GM18951 (cell line): ENCODE data around the gene SGPP1.

Source experiments
- POLR2A ChIP-seq: IDR thresholded peaks from 4 replicates; pipeline ENCODE4 v1.6.1; 2011; ENCODE audit warnings: mild to moderate bottlenecking; ENCODE audit not compliant: insufficient read length, insufficient read depth; ENCODE audit errors: extremely low read depth
- in situ Hi-C: fragments of 300-500 bp; cut with MboI; formaldehyde crosslinking; loops from one replicate; pipeline ENCODE4 v1.12.0; 2022; ENCODE audit warnings: low sequenced_read_pairs, mixed read lengths, inconsistent platforms; ENCODE audit not compliant: unreplicated experiment

Gene SGPP1

DNA sequence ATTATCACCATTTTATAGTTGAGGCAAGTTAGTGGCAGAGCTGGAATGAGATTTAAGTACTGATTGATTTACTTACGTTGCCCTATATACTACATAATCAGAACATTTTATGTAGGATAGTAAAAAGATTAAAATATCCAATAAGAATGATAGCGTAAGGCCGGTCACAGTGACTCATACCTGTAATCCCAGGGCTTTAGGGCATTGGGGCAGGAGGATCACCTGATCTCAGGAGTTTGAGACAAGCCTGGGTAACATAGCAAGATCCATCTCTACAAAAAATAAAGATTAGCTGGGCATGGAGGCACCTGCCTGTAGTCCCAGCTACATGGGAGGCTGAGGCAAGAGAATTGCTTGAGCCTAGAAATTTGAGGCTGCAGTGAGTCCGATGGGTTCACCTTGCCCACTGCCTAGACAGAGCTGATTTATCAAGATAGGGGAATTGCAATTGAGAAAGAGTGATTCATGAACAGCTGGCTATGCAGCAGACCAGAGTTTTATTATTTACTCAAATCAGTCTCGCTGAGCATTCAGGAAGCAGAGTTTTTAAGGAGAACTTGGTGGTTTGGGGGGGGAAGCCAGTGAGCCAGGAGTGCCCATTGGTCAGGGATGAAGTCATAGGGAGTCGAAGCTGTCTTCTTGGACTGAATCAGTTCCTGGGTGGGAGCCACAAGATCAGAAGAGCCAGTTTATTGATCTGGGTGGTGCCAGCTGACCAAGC, 24.7 kb upstream of the SGPP1 start:
- no peak for TF ChIP-seq POLR2A
- in situ Hi-C loops: loop anchor here (25.0 kb wide), 1 partner anchor 365 kb away; no protein-coding TSS in a partner anchor

DNA sequence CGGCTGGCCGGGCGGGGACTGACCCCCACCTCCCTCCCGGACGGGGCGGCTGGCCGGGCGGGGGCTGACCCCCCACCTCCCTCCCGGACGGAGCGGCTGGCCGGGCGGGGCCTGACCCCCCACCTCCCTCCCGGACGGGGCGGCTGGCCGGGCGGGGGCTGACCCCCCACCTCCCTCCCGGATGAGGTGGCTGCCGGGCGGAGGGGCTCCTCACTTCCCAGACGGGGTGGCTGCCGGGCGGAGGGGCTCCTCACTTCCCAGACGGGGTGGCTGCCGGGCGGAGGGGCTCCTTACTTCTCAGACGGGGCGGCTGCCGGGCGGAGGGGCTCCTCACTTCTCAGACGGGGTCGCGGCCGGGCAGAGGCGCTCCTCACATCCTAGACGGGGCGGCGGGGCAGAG, 23.2 kb upstream of the SGPP1 start:
- in situ Hi-C loops: loop anchor here (25.0 kb wide), 1 partner anchor 364 kb away; no protein-coding TSS in a partner anchor

- in situ Hi-C loops: no loop called here
- no peak for TF ChIP-seq POLR2A
Measured at GRCh38 chr14:63747846-63748245, 20.0 kb upstream of the SGPP1 start.

GRCh38 chr14:63745858-63746425, 18.1 kb upstream of the SGPP1 start:
- no peak for TF ChIP-seq POLR2A
- in situ Hi-C loops: no loop called here

GRCh38 chr14:63745272-63745671, 17.4 kb upstream of the SGPP1 start:
- no peak for TF ChIP-seq POLR2A
- in situ Hi-C loops: no loop called here

GRCh38 chr14:63737582-63738006, 9.7 kb upstream of the SGPP1 start:
- no peak for TF ChIP-seq POLR2A
- in situ Hi-C loops: no loop called here

DNA sequence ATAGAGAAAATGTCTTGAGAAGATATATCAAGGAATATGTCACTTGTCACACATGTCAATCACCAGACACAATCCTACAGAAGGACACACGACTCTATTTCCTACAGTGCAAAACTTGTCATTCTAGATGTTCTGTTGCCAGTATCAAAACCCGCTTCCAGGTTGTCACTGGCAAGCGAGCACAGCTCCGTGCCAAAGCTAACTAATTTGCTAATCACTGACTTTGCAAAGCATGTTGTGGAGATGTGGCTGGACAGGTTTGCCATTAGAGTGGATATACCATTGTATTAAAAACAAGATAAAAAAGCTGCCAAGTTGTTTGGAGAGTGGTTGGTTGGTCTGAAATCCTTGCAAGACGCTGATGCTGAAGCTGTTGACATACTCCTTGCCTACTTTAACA, 7.9 kb upstream of the SGPP1 start:
- no peak for TF ChIP-seq POLR2A
- in situ Hi-C loops: no loop called here

DNA sequence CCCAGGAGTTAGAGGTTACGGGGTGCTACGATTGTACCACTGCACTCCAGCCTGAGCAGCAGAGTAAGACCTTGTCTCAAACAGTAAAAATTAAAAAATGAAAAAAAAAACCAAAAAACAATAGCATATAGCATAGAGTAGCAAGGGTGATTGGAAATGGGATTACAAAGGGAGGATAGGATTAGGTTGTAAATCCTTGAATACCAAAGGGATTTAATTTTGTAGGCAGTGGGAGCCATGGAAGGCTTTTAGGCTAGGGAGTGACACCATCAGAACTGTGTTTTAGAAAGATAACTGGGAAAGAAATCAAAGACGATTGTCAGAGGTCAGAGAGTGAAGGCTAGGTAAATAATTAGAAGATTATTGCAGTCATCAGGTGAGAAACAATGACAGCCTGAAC, 2.8 kb upstream of the SGPP1 start:
- in situ Hi-C loops: no loop called here
- no peak for TF ChIP-seq POLR2A

DNA sequence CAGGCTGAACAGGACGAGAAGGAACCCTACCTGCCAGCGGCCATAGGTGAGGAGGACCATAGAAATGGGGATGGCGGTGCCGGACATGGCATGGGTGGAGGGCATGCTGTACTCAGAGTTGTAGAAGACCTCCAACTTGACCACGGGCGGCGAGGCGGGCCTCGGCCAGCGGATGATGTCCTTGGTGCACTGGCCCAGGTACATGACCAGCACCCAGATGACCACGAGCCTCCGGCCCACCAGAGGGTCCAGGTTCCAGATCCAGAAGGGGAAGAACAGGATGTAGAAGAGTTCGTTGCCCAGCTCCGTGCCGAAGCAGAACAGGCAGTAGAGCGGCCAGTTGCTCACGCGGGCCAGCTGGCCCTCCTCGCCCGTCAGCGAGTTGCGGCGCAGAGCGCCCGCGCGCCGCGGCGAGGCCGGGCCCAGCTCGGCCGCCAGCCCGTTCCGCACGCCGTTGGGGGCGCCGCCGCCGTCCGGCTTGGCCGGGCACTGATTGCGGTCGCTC, 582 bp downstream of the SGPP1 start:
- in situ Hi-C loops: no loop called here
- no peak for TF ChIP-seq POLR2A

- in situ Hi-C loops: no loop called here
- no peak for TF ChIP-seq POLR2A
Measured at GRCh38 chr14:63726499-63726898, 1.4 kb downstream of the SGPP1 start.

DNA sequence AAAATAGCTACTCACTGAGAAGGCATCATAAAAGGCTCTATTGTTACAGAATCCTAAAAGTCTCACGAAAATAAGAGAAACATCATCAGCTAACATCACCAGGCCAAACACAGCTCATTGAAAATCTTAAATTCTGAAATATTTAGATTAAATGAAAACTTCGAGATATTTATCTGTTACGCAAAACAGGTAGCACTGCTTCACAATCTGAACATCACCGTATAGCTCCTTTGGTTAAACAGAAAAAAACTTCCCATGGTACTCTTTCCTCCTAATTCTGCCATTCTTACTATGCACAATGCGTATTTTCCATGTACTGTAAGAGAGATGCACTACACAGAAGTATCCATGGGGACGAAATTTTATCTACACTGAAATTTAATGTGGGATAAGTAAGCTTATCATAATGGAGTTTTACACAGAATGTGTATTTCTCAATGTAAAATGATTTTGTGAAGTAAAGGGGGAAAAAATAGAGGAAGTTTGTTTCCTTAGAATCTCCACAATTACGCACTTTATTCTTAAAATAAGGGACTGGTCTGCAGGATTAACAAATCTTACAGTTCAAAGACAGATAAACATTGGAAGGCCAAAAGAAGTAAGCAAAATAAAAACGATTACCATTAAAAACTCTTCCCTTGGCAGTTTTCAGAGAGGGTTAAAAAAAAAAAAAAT, 1.9 kb downstream of the SGPP1 start:
- no peak for TF ChIP-seq POLR2A
- in situ Hi-C loops: no loop called here

DNA sequence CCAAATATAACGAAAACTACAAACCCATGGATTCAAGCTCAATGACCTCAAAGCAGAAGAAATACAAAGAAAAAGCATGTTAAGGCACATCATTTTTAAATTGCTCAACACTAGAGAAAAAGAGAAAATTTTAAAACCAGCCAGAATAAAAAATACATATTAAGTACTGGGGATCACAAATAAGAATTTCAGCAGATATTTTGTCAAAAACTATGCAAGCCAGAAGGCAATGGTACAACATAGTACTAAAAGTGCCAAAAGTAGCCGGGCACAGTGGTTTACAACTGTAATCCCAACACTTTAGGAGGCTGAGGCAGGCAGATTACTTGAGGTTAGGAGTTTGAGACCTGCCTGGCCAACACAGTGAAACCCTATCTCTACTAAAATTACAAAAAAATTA, 10.2 kb downstream of the SGPP1 start:
- no peak for TF ChIP-seq POLR2A
- in situ Hi-C loops: no loop called here

DNA sequence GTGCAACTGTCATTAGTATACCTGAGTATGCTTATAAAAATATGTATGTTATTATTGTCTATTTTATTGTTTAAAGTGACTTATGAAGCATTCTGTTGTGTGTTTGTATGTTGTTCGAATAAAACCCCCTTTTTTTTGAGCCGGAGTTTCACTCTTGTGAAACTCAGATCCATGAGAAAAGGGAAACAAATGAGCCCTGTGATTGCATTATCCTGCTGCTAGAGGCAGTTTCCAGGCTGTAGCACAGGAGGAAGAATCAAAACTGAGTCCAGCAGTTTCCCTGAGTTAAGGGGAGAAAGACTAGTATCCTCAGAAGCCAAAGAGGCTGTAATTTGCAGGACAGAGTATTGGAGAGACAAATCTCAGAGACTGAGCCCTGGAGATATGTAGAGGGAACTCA, 12.5 kb downstream of the SGPP1 start:
- TF ChIP-seq POLR2A: no peak
- in situ Hi-C loops: no loop called here

DNA sequence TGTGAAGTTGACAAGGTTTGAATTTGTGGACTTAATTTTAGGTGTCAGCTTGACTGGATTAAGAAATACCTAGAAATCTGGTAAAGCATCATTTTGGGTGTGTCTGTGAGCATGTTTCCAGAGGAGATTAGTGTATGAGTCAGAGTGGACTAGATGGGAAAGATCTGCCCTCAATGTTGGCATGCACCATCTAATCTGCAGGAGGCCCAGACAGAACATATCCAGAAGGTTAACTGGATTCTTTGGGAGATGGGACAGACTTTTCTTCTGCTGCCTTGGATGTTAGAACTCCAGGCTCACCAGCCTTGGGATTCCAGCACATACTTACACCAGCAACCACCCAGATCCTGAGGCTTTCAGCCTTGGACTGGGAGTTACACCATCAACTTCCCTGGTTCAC, 14.1 kb downstream of the SGPP1 start:
- in situ Hi-C loops: no loop called here
- no peak for TF ChIP-seq POLR2A
